ENCODE measurements around the gene LDB1.

Gene LDB1

DNA sequence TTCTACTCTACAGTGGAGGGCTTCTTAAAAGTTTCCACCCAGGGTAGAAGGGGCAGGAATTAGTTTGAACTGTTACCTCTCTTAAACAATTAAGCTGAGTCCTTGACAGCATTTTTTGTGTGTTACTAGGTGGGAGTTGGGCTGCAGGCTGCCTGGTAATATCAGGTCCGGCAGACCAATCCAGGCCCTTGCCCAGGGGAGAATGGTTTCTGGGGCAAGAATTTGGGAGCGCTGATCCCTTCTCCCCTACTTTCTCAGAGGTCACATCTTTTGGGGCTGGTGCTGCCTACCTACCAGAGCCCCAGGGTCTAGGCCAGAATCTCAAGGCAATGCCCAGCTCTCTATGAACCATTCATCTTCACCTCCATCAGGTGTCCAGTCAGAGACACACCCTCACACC lies 14.2 kb upstream of the LDB1 start:
- no peak for DNase-seq

DNA sequence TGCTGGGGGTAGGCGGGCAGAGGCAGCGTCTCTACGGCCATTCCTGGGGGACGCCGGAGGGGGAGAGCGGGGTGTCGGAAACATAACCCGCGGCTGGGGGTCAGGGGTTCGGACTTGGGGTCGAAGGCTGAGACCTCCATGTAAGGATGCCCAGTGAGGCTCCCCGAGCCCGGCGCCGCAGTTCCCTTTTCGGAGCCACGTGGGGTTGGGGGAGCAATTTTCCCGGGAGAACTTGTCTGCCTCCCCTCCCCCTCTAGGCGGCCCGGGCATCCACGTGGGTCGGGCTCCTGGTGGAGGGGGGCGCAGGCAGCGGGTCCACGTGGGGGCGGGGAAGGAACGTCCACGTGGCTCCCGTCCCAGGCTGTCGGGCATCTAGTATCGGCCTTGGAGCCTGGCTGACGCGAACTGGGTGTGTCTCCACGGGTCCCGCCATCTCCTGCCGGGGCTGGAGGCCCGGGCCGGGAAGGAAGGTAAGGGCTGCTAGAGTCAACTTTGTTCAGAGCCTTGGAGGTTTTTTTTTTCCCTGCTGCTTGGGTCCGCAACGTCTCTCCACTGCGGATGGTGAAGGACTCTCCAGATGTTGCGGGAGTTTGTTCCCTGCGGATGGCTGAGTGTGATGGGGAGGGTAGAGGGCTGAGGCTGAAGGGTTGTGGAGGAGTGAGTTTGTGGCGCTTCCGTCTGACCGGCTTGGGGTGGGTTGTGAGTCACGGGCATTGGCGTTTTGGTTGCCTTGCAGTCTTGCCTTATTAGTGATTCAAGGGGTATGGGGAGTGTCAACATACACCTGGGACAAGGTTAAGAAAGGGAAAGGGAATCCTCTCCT lies 13.4 kb upstream of the LDB1 start:
- peak; percentile 75 for DNase-seq

GRCh38 chr10:102132563-102133372 lies 12.6 kb upstream of the LDB1 start, which contains the start of gene PPRC1:
Gene PPRC1 (plus strand): TSS chr10:102133040. CDS start chr10:102133069, 29 bp downstream.
- peak; percentile 98 for DNase-seq

- DNase-seq: no peak
Observed at GRCh38 chr10:102132193-102132562, 12.0 kb upstream of the LDB1 start.

DNA sequence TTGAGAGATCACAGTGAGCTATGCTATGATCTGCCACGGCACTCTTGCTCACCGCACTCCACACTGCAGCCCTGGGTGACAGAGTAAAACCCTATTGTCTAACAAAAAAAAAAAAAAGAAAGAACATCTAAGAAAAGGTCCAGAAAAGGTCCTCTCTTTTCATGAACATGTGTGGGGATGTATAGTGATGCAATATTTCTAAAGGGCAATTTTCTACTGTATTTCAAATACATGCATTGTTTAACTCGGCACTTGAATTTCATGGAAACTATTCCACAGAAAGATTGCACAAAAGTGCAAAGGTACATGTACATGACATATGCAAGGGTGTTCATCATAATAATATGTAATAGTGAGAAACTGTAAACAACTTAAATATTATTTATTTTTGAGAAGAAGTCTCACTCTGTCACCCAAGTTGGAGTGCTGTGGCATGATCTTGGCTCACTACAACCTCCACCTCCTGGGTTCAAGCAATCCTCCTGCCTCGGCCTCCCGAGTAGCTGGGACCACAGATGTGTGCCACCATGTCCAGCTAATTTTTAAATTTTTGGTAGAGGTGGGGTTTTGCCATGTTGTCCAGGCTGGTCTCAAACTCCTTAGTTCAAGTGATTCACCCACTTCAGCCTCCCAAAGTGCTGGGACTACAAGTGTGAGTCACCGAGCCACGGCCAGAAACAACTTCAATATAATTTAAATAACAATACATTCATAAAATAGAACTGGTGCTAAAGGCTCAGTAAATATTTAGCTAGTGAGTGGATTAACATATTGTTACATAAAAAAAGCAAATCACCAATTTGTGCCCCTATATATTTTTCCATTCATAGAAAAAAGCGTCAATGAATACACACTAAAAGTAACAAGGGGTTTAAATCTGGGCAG lies 11.4 kb upstream of the LDB1 start:
- DNase-seq: no peak

GRCh38 chr10:102123223-102123622 lies 3.1 kb upstream of the LDB1 start:
- DNase-seq: no peak

- no peak for DNase-seq
Observed at GRCh38 chr10:102122450-102122849, 2.3 kb upstream of the LDB1 start.

GRCh38 chr10:102121739-102122372 lies 1.7 kb upstream of the LDB1 start:
- DNase-seq: no peak

- DNase-seq: peak; percentile 47
Observed at GRCh38 chr10:102120991-102121738, 997 bp upstream of the LDB1 start.

DNA sequence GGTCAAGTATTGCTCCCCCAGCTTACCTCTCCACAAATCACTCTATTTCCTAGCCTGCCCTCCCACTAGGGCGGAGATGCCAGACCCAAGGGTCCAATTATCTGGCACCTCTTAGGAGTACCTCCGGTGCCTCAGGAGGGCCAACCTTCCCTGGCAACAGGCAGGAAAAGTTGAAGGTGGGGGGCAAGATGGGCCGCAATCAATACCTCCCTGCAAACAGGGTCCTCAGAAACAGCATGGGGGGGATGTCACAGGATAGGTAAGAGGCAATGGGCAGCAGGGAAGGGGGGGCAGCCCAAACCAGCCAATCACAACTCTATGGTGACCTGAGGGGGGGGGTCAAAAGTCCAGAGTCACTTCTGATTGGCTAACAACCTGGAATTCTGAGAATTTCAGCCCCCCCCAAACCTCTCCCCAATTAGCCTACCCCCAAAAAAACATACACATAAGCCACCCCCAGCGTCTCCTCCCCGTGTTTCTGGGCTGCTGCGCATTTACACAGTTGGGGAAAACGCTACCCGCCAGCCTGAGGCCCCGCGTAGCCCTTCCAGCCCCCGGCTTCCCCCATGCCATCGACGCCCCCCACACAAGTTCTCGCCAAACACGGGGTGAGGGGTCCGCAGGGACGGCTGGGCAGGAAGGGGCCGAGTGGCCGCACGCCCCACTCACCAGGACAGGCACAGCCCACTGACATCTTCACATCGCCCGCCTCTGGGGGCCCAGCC lies 589 bp downstream of the LDB1 start:
- DNase-seq: peak; percentile 17

DNA sequence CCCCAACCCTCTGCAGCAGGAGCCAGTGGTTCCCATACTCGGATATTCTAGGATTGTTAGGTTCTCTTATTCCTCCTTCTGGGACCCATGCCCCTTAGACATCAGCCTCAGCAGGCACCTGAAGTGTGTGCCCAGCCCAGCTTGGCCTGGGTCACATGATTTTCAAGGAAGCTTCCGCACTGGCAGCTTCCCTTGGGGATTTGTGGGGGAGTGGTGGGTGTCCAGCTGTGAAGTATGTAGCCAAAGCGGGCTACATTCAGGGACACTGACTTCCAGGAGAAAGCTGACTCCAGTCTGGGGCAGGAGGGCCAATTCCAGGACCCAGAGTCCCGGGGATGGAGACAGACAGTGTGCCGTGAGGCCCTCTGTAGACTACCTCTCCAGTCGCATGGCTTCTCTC lies 1.3 kb downstream of the LDB1 start:
- no peak for DNase-seq

DNA sequence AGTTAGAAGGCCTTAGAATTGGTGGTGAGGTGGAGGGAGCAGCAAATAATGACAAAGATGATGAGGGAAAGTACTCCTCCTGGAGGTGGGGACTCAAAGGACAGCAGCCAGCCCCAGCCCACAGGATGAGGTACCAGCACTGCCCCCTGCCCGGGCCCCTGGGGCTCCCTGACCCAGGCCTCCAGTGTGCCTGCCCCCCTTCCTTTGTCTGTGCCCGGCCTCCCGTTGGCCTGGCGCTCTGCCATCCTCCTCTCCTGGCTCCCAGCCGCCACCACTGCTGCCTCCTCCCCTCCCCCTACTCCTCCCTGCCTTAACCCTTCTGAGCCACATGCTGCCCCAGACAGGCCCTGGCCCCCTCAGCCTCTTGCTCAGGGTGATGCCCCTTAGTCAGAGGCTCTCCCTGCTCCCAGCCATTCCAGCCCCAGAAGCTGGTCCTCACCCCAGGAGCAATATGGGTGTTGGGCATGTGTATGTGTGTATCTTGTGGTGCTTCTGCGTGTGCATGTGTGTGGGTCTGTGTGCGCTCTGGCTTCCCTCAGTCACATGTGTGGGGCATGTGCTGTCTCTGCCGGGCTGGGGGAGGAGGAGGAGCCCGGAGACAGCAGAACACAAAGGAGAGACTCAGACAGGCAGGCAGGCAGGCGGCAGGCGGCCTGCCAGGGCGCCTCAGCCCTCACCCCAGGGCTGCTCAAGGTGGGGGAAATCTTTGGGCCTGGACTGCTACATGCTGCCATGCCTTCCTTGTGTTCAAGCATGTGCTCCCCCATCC lies 2.6 kb downstream of the LDB1 start:
- DNase-seq: peak; percentile 66

- no peak for DNase-seq
Observed at GRCh38 chr10:102116656-102117055, 3.5 kb downstream of the LDB1 start.

DNA sequence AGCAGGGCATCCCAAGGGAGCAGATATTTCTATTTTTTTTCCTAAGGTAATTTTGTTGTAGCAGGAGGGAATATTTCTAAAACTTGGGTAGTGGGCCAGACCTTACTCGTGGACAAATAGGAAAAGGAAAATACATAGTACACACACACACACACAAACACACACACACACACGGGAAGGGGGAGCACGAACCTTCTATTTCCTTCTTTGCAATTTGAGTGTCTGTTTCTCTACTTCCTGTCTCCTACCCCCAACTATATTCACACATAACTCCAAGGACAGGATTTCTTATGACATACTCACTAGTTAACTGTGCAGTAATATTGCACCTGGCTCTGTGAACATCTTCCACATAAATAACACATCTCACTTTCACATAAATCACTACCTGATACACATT lies 4.4 kb downstream of the LDB1 start:
- DNase-seq: no peak

DNA sequence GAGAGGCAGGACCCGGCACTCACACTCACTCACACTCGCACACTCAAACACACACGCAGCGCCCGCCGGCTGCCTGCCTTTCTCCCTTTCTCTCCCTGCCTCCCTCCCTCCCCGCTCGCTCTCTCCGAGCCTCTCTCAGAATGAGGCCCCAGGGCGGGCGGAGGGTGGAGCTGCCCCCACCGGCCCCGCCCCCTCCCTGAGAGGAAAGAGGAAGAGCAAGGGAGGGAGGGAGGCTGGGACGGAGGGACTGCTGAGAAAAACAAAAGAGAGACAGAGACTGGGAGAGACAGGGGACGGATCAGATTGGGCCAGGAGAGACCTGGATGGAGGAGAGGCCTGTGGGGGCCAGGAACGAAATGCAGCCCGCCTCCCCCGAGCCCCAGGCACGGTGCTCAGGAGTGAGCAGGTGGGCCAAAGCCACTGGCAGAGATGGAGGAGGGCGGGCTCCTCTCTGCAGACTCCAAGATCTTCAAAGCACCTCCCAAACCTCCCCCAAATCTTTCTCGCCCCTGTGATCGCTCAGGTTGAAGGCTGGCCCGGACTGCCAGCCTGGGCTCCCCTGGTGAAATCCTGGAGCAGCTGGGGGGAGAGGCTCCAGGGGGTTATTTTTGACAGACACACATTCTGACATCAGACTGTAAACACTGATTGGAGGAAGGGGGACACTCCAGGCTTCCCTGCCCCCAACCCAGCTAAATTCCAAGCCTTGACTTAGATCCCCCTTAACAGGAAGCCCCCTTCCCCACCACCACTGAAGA lies 5.1 kb downstream of the LDB1 start:
- DNase-seq: peak; percentile 88

- peak; percentile 33 for DNase-seq
Observed at GRCh38 chr10:102113956-102114857, 6.0 kb downstream of the LDB1 start.

- DNase-seq: no peak
Observed at GRCh38 chr10:102113261-102113955, 6.8 kb downstream of the LDB1 start.

Measured in NCI-H146 (cell line).